Pulmonary artery endothelial cell (primary cell): Measurements from ENCODE around the gene PARD3. TPM values are rescaled to one million over a fixed set of nuclear protein-coding genes. Genes with fewer than 3 reads are reported as not detected.
"Not testable (repeated sequence)": the region's sequence is repeated elsewhere in the genome, so short reads cannot be mapped to it uniquely, and the experiment has no call there.

Source experiments
- DNase-seq: peaks from one replicate; pipeline ENCODE4 v3.0.0-alpha.2; 2011; ENCODE audit warnings: low read depth, low spot score
- total RNA-seq: library from RNA; depleted of rRNA; stranded (reverse); fragments of >200 nt; gene quantifications from 2 replicates; pipeline ENCODE4 v1.2.3, GENCODE V29; 2014

Gene PARD3
- total RNA-seq, 1 donor from 2014 or later = 34.8 TPM

DNA sequence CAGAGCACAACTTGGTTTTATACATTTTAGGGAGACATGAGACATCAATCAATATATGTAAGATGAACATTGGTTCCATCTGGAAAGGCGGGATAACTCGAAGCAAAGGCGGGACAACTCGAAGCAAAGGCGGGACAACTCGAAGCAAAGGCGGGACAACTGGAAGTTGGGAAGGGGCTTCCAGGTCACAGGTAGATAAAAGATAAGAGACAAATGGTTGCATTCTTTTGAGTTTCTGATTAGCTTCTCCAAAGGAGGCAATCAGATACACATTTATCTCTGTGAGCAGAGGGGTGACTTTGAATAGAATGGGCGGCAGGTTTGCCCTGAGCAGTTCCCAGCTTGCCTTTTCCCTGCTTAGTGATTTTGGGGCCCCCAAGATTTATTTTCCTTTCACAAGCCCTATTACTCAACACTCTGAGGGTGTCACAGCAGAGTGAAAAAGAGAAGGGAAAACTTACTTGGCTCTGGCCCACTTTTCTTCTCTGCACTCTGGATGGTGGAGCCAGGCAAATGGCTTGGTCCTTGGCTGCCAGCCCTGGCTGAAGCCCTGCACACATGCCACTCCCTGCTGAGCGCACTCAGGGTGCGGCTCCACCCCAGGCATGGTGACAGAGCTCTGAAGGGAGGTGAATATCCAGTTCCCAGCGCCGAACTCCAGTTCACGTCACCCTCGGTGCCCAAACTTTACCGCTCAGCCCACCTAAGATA, 46.7 kb downstream of the PARD3 start:
- no peak for DNase-seq

DNA sequence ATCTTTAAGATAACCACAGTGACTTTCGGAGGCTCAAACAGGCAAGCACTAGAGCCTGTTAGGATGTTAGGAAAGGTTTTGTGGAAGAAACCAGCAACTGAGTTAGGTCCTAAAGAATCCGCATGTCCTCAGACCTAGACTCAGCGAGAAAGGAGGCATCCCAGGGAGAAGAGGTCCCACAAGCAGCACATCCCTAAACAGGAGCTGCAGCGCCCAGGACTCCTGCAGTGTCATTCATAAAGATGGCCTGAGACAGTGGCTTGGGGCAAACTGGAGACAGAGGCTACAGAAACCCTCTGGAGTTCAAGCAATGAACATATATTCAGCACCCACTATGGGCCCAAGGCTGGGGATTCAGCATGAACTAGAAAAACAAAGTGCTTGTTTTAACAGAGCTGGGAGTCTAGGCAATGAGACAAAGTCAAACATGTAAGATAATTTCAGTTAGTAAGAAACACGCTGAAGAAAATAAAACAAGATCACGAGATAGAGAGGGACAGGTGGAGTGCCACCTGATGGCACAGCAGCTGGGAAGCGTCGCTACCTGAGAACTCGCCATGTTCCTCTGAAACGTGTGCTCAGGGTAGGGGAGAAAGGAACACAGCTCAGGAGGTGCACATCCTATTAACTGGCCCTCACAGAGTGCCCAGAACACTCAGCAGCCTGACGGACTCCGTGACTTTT, 48.1 kb downstream of the PARD3 start:
- DNase-seq = no peak

DNA sequence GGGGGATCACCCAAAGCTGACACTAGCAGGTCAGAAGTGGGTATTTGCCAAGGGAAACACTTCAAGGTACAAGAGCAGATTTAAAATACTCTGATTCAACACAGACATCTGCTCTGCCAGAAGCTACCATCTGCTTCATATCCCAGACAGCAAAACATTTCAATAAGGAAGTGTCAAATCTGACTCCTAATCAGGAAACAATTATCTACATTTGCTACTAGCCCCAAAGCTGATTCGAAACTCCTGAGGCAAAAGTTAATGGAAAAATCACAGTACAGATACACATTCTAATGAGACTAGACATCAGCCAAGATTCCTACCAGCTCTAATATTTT, 48.9 kb downstream of the PARD3 start:
- no peak for DNase-seq

DNA sequence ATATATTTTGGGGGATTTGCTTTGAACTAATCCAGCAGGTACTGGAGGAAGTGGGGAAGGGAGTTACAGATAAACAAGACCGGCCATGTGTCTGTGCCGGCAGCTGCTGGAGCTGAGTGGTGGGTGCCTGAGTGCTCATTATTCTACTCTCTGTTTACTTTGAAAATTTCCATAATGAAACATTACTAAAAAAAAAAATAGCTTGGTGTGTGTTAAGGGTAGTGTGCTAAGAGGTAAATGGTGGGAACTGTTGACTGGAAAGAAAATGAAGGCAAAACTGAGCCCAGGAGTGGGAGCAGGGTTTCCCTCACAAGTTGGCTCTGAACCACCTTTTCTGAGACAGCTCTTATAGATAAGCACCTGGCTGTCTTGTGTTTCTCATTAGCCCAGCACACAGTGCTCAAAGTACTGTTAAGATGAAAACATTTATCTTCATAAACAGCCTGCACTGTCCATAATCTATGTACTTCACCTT, 50.6 kb downstream of the PARD3 start:
- no peak for DNase-seq

DNA sequence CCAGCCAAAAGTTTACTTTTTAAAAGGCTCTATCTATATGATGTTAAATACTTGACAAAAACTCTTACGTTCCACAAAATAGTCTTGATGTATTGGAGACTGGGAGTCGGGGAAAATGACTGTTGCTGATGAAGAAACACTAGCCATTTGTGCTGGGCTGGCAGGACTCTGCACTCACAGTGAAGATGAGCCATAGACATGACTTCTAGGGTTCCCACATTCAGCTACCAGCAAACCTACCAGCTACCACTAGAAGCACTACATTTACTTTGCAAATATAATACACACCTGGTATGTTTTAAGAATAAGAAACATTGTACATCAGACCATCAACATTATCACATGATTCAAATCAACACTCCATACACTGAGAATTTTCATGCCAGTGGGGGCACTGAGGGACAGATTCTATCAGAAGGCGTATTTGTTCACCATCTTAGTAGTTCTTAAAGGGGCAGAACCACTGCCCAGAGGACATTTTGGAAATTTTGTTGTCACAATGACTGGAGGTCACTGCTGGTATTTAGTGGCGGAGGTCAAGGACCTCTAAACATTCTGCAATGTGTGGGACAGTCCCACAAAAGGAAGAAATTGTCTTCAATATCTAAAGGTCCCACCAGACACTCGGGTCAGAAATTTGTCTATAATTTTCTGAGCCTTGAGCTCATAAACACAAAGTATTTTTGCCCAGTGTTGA, 52.3 kb downstream of the PARD3 start:
- no peak for DNase-seq

DNA sequence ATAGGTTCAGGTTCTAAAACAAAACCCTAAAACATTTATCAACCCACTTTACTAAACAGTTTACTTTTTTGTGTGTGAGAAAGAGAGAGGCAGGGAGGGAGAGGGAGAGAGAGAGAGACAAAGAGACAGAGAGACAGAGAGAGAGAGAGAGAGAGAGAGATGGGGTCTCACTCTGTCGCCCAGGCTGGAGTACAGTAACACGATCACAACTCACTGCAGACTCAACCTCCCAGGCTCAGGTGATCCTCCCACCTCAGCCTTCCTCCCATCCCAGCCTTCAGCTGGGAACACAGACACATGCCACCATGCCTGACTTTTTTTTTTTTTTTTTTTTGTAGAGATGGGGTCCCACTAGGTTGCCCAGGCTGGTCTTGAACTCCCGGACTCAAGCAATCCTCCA, 52.9 kb downstream of the PARD3 start:
- DNase-seq = no peak

- DNase-seq = no peak
Observed at GRCh38 chr10:34761453-34761852, 53.6 kb downstream of the PARD3 start.

DNA sequence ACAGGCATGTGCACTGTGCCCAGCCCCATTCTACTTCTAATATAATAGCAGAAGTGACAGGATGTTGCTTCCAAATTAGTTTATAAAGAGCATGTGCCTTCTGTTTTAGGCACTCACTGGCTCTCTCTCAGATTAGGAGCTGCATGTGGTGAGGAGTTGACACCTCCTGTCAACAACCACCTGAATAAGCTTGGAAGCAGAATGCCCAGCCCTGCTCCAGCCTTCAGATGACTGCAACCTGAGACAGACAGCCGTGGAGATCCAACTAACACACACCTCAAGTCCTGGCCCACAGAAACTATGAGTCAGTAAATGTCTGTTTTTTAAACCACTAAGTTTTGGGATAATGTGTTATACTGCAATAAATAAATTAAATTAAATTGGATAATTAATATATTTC, 54.5 kb downstream of the PARD3 start:
- DNase-seq = no peak

DNA sequence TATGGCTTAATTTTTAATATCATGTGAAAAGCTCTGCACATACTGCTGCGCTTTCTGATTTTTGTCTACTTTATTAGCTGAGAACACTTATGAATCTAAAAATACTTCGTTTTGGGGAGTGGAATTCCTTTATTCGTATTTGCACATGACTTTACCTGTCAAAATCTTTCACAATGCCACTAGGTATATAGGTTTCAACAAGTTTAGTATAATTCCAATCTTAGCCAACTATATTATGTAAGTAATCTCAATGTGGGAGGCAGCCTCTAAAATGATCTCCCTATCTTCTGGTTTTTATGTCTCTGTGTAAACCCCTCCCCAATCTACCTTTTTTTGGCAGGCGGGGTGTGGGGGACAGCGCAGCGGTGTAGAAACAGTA, 55.3 kb downstream of the PARD3 start:
- no peak for DNase-seq

GRCh38 chr10:34759161-34759836, 55.8 kb downstream of the PARD3 start:
- no peak for DNase-seq

GRCh38 chr10:34758447-34758996, 56.6 kb downstream of the PARD3 start:
- peak; percentile 33 for DNase-seq

- DNase-seq = no peak
Observed at GRCh38 chr10:34757933-34758332, 57.2 kb downstream of the PARD3 start.

GRCh38 chr10:34757181-34757580, 57.9 kb downstream of the PARD3 start:
- not testable (repeated sequence) for DNase-seq

GRCh38 chr10:34756584-34756983, 58.5 kb downstream of the PARD3 start:
- no peak for DNase-seq

GRCh38 chr10:34753014-34753757, 61.9 kb downstream of the PARD3 start:
- DNase-seq = no peak

- DNase-seq = no peak
Observed at GRCh38 chr10:34751272-34751671, 63.8 kb downstream of the PARD3 start.

DNA sequence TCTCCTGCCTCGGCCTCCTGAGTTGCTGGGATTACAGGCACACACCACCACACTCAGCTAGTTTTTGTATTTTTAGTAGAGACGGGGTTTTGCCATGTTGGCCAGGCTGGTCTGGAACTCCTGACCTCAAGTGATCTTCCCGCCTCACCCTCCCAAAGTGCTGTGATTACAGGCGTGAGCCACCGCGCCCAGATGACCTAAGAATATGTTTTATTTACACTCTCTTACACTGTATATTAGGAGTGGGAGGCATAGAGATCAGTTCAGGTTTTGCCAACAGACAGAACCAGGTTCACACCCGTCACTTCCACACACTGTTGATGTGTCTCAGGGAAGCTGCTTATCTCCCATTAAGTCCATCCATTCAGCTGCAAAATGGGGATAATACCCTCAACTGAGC, 64.3 kb downstream of the PARD3 start:
- DNase-seq = not testable (repeated sequence)

- no peak for DNase-seq
Observed at GRCh38 chr10:34748767-34749166, 66.3 kb downstream of the PARD3 start.

- no peak for DNase-seq
Observed at GRCh38 chr10:34748357-34748756, 66.7 kb downstream of the PARD3 start.

GRCh38 chr10:34746094-34746493, 69.0 kb downstream of the PARD3 start:
- DNase-seq = no peak

- no peak for DNase-seq
Observed at GRCh38 chr10:34745244-34745643, 69.9 kb downstream of the PARD3 start.
